PC-3 (cell line): Measurements from ENCODE around the gene NUAK1. TPM values are rescaled to one million over a fixed set of nuclear protein-coding genes. Genes with fewer than 3 reads are reported as not detected.

ENCODE experiments used
- ATAC-seq: fragments of 200-7000 bp; cut with Tn5 transposase; 2 replicates; pipeline ENCODE4 v1.9.1; 2020; ENCODE audit warnings: mild to moderate bottlenecking, moderate library complexity
- BruUV-seq: library from RNA; stranded (reverse); fragments of 400-500 nt; replicated peaks from 2 replicates; lab custom pipeline; 2021; lab: Mats Ljungman, UMichigan
- CTCF ChIA-PET: fragments of 300-600 bp; sonication (Branson Sonifier 250); formaldehyde crosslinking; loops from one replicate; lab custom pipeline; 2022; ENCODE audit warnings: antibody characterized with exemption; lab: Charles Lee
- POLR2A ChIA-PET: fragments of 300-600 bp; sonication (Branson Sonifier 250); formaldehyde crosslinking; loops from one replicate; lab custom pipeline; 2022; ENCODE audit warnings: antibody characterized with exemption; ENCODE audit not compliant: unreplicated experiment; lab: Charles Lee
- DNase-seq: peaks from one replicate; pipeline ENCODE4 v3.0.0-alpha.2; 2015
- H2AFZ ChIP-seq: fragments of 300-600 bp; sonication (generic); 2 replicates; pipeline ENCODE4 v1.6.0; 2016; ENCODE audit warnings: antibody characterized with exemption, low read length
- H3F3A ChIP-seq: fragments of 300-600 bp; sonication (generic); one replicate; pipeline ENCODE4 v1.6.0; 2017; ENCODE audit warnings: antibody characterized with exemption, low read length, control low read depth, mild to moderate bottlenecking; ENCODE audit not compliant: unreplicated experiment
- H3K27ac ChIP-seq: fragments of 300-600 bp; sonication (generic); 2 replicates; pipeline ENCODE4 v1.5.1; 2016; ENCODE audit warnings: mild to moderate bottlenecking, low read length
- H3K27me3 ChIP-seq: fragments of 300-600 bp; sonication (generic); 2 replicates; pipeline ENCODE4 v1.6.1; 2016; ENCODE audit warnings: low read length, mixed read lengths
- H3K36me3 ChIP-seq: fragments of 300-600 bp; sonication (generic); 2 replicates; pipeline ENCODE4 v1.6.1; 2016; ENCODE audit warnings: low read depth, mixed run types, low read length, mixed read lengths
- H3K4me1 ChIP-seq: fragments of 300-600 bp; sonication (generic); 2 replicates; pipeline ENCODE4 v1.5.1; 2016; ENCODE audit warnings: low read length; ENCODE audit not compliant: insufficient read depth
- H3K4me2 ChIP-seq: fragments of 300-600 bp; sonication (generic); 2 replicates; pipeline ENCODE4 v1.6.0; 2016; ENCODE audit warnings: low read length
- H3K4me3 ChIP-seq: fragments of 300-600 bp; sonication (generic); 2 replicates; pipeline ENCODE4 v1.5.1; 2016; ENCODE audit warnings: mild to moderate bottlenecking, low read length, mixed read lengths
- H3K79me2 ChIP-seq: fragments of 300-600 bp; sonication (generic); 2 replicates; pipeline ENCODE4 v1.6.1; 2017; ENCODE audit warnings: low read length, mixed read lengths
- H3K9ac ChIP-seq: fragments of 300-600 bp; sonication (generic); 2 replicates; pipeline ENCODE4 v1.6.0; 2016; ENCODE audit warnings: mild to moderate bottlenecking, low read length
- H3K9me2 ChIP-seq: fragments of 300-600 bp; sonication (generic); replicated peaks from 2 replicates; pipeline ENCODE4 v1.6.1; 2016; ENCODE audit warnings: mixed run types, low read length, mixed read lengths
- H3K9me3 ChIP-seq: fragments of 300-600 bp; sonication (generic); 2 replicates; pipeline ENCODE4 v1.6.1; 2016; ENCODE audit warnings: low read length, mixed read lengths
- H4K20me1 ChIP-seq: fragments of 300-600 bp; sonication (generic); 2 replicates; pipeline ENCODE4 v1.6.1; 2016; ENCODE audit warnings: low read length, mixed read lengths
- EZH2 ChIP-seq: fragments of 300-600 bp; sonication (generic); IDR thresholded peaks from one replicate; pipeline ENCODE4 v1.6.1; 2017; ENCODE audit warnings: antibody characterized with exemption, mild to moderate bottlenecking, low read length; ENCODE audit not compliant: unreplicated experiment
- EZH2phosphoT487 ChIP-seq: fragments of 300-600 bp; sonication (generic); IDR thresholded peaks from 2 replicates; pipeline ENCODE4 v1.6.1; 2018; ENCODE audit warnings: mild to moderate bottlenecking, antibody characterized with exemption, low read length, borderline replicate concordance
- intact Hi-C: fragments of 100-400 bp; cut with micrococcal nuclease; formaldehyde crosslinking; loops from 2 replicates; pipeline ENCODE4 v1.9.0; 2023
- total RNA-seq: library from RNA; depleted of rRNA; stranded (reverse); fragments of >200 nt; gene quantifications from 2 replicates; pipeline ENCODE4 v1.2.3, GENCODE V29; 2014
- TF ChIP-seq, protein P1 (sequence below): fragments of 300-600 bp; sonication (generic); conservative IDR thresholded peaks from 2 replicates; pipeline ENCODE4 v1.5.1; 2017; ENCODE audit warnings: antibody characterized with exemption, low read depth, mild to moderate bottlenecking, low read length

Gene NUAK1
- total RNA-seq, 1 experiment from 2014 or later: 9.8 TPM

DNA sequence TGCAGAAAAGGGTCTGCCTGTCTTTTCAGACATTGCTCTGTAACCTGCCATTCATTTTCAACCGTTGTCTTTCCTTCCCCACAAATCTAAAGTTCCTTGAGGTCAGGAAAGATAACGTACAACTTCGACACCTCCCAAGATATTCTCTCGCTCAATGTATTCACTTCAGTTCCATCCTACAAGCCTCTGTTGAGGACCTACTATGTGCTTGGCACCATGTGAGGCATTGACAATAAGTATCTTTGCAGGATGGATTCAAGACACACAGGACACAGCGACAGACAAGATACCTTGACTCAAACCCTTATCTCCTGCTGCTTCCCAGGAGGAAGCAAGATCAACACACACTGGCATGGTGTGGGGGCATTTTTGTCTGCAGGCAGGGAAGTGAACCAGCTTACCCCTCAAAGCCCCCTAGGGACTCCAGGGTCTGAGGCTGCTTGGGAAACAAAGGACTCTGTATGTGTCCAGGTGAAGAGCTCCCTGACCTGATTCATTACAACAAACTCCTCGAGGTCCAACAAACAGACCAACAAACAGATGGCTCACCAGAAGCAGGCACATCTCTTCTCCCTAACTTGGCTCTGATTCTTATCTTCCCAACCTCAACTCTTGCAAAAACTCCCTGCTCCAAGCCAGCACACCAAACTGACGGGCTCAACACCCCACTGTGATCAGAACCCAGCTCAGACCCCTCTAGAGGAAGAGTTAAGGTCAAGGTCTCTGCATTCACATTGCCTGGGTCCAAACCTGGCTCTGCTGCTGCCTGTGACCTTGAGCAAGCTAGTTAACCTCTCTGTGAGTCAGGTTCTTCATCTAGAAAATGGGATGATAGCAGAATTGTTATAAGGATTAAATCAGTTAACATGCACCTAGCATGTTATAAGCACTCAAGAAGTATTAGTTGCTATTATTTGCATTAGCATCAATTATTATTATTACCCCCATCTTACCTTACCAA is 6.3 kb downstream of the NUAK1 start:
- H3F3A ChIP-seq: peaks cover under 1% of the 10 kb centered on the region
- H3K27ac ChIP-seq: peak overlapping the region; percentile 83
- H3K4me2 ChIP-seq: peak overlapping the region; percentile 49
- ChIA-PET POLR2A (no interaction called here), CTCF (no interaction called here)
- ATAC-seq (no peak), DNase-seq (peak; percentile 24)
- no TSS peak for BruUV-seq
- H3K36me3 ChIP-seq: no peaks in the 10 kb centered on the region
- H4K20me1 ChIP-seq: no peaks in the 10 kb centered on the region
- H3K27me3 ChIP-seq: no peaks in the 10 kb centered on the region
- intact Hi-C loops: no loop called here
- H2AFZ ChIP-seq: no peak overlapping the region
- no peaks in the 10 kb centered on the region for H3K9me3 ChIP-seq
- peaks cover 56% of the 10 kb centered on the region for H3K4me1 ChIP-seq
- peaks cover 77% of the 10 kb centered on the region for H3K79me2 ChIP-seq
- H3K9ac ChIP-seq: no peak overlapping the region
- no peaks in the 10 kb centered on the region for H3K9me2 ChIP-seq
- H3K4me3 ChIP-seq: 0 out of 2 replicates have a peak overlapping the region, but pooled peaks have one; percentile 6
- TF ChIP-seq EZH2phosphoT487: no peak
- TF ChIP-seq, protein P1, sequence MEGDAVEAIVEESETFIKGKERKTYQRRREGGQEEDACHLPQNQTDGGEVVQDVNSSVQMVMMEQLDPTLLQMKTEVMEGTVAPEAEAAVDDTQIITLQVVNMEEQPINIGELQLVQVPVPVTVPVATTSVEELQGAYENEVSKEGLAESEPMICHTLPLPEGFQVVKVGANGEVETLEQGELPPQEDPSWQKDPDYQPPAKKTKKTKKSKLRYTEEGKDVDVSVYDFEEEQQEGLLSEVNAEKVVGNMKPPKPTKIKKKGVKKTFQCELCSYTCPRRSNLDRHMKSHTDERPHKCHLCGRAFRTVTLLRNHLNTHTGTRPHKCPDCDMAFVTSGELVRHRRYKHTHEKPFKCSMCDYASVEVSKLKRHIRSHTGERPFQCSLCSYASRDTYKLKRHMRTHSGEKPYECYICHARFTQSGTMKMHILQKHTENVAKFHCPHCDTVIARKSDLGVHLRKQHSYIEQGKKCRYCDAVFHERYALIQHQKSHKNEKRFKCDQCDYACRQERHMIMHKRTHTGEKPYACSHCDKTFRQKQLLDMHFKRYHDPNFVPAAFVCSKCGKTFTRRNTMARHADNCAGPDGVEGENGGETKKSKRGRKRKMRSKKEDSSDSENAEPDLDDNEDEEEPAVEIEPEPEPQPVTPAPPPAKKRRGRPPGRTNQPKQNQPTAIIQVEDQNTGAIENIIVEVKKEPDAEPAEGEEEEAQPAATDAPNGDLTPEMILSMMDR: no peak
- TF ChIP-seq EZH2: no peak

DNA sequence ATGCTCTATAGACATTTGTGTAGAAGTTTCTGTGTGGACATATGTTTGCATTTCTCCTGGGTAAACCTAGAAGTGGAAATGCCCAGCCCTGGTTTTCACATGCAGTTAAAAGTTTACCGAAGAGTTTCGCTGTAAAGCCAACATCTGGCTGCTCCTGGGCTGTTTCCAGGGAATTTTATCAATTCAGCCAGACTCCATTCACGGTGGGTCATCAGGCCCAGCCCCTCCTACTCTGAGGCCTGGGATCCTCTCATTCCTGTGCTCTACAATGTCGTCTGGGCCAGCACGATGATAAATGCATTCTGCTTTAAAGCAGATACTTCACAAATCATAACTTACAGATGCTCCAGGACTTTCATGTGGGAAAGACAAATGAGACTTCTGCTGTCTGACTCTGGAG is 7.1 kb downstream of the NUAK1 start:
- Histone ChIP-seq H3K79me2 (peaks cover 71% of the 10 kb centered on the region), H3F3A (peaks cover 9% of the 10 kb centered on the region), H4K20me1 (no peaks in the 10 kb centered on the region), H2AFZ (no peak overlapping the region), H3K4me2 (no peak overlapping the region), H3K9ac (no peak overlapping the region), H3K27me3 (no peaks in the 10 kb centered on the region), H3K9me2 (no peaks in the 10 kb centered on the region), H3K9me3 (no peaks in the 10 kb centered on the region), H3K4me1 (peaks cover 57% of the 10 kb centered on the region), H3K4me3 (no peak overlapping the region), H3K27ac (no peak overlapping the region), H3K36me3 (no peaks in the 10 kb centered on the region)
- POLR2A ChIA-PET: no interaction called here
- TF ChIP-seq, protein P1: no peak
- no peak for TF ChIP-seq EZH2phosphoT487
- no peak for TF ChIP-seq EZH2
- BruUV-seq: no TSS peak
- DNase-seq (no peak), ATAC-seq (no peak)
- CTCF ChIA-PET: no interaction called here
- intact Hi-C loops: no loop called here
